Upper lobe of left lung (tissue), 6 donors: ENCODE data around the gene PCNP. TPM values are rescaled to one million over a fixed set of nuclear protein-coding genes. Genes with fewer than 3 reads are reported as not detected.
"Not testable (repeated sequence)": the region's sequence is repeated elsewhere in the genome, so short reads cannot be mapped to it uniquely, and the experiment has no call there.

Source experiments
- ATAC-seq, 2 donors: fragments of 200-7000 bp; cut with Tn5 transposase; one replicate each; pipeline ENCODE4 v1.9.1; 2022; ENCODE audit warnings: mild to moderate bottlenecking in 2 of 2, moderate library complexity in 2 of 2; ENCODE audit not compliant: low FRiP score in 2 of 2
- DNase-seq, 2 donors: peaks; one replicate each; pipeline ENCODE4 v3.0.0-alpha.2; 2019 to 2020
- H3K27ac ChIP-seq, 4 donors: fragments of 200-600 bp; sonication (generic); one replicate each; pipeline ENCODE4 v1.5.1; 2016 to 2019
- H3K27me3 ChIP-seq, 4 donors: fragments of 200-600 bp; sonication (generic); one replicate each; pipeline ENCODE4 v1.5.1; 2017 to 2019
- H3K36me3 ChIP-seq, 4 donors: fragments of 200-600 bp; sonication (generic); one replicate each; pipeline ENCODE4 v1.5.1; 2016 to 2019
- H3K4me1 ChIP-seq, 4 donors: fragments of 200-600 bp; sonication (generic); one replicate each; pipeline ENCODE4 v1.5.1; 2018 to 2019
- H3K4me3 ChIP-seq, 4 donors: fragments of 200-600 bp; sonication (generic); one replicate each; pipeline ENCODE4 v1.5.1; 2017 to 2019; ENCODE audit warnings: mild to moderate bottlenecking in 2 of 4, moderate library complexity in 1 of 4
- H3K9me3 ChIP-seq, 4 donors: fragments of 200-600 bp; sonication (generic); one replicate each; pipeline ENCODE4 v1.5.1; 2018 to 2019
- CTCF ChIP-seq, 6 experiments: fragments of 450-650 bp in 4 of 6; fragments of 200-600 bp in 2 of 6; sonication (generic) in 2 of 6; IDR thresholded peaks; one replicate each; pipeline ENCODE4 v1.5.1; 2016 to 2019; ENCODE audit warnings: antibody characterized with exemption in 6 of 6
- EP300 ChIP-seq, 4 donors: sonication (generic); formaldehyde crosslinking; IDR thresholded peaks; one replicate each; pipeline ENCODE4 v1.5.1; 2017; ENCODE audit warnings: antibody characterized with exemption in 4 of 4, control low read depth in 2 of 4
- POLR2A ChIP-seq, 4 donors: fragments of 450-650 bp; IDR thresholded peaks; one replicate each; pipeline ENCODE4 v1.5.1; 2016 to 2017; ENCODE audit warnings: antibody characterized with exemption in 4 of 4, mild to moderate bottlenecking in 2 of 4
- POLR2AphosphoS5 ChIP-seq, 2 donors: sonication (generic); formaldehyde crosslinking; IDR thresholded peaks; one replicate each; pipeline ENCODE4 v1.5.1; 2017; ENCODE audit warnings: antibody characterized with exemption in 2 of 2
- WGBS, 2 donors: methylation state at CpG; one replicate each; pipeline ENCODE4 v1.1.5; 2017 to 2018; 5-methylcytosine and 5-hydroxymethylcytosine counted together
- total RNA-seq, 6 donors: library from RNA; depleted of rRNA in 4 of 6; stranded (reverse); fragments of >200 nt in 4 of 6; gene quantifications; one replicate each; pipeline versions ENCODE4 v1.1.0 to v1.2.1, GENCODE V29; 2016 to 2021
- donor health status: DM: no; HTN: no; CAD: no; lungs with moderate emphysema.
- donor health status: DM: no; HTN: yes; CAD: no; lungs with severe emphysema.

PCNP gene
- total RNA-seq, 6 donors from 2014 or later = 52.2 to 160 (median 96.0) TPM

GRCh38 chr3:101623656-101624055, 49.7 kb downstream of the PCNP start:
- ATAC-seq (no peak), DNase-seq (no peak)
- H3K36me3 ChIP-seq = no peaks in the 10 kb centered on the region
- no peak for TF ChIP-seq POLR2AphosphoS5 (IDR thresholded peaks at IDR 0.05)
- TF ChIP-seq CTCF (IDR thresholded peaks at IDR 0.05) = no peak
- no peak for TF ChIP-seq EP300 (IDR thresholded peaks at IDR 0.05)
- TF ChIP-seq POLR2A (IDR thresholded peaks at IDR 0.05) = no peak
- no peak overlapping the region for H3K27ac ChIP-seq
- no peaks in the 10 kb centered on the region for H3K9me3 ChIP-seq
- H3K4me1 ChIP-seq = no peaks in the 10 kb centered on the region
- 100% methylated on average over 1 of the region's 1 CpG for WGBS, 2 donors
- no peaks in the 10 kb centered on the region for H3K27me3 ChIP-seq
- no peak overlapping the region for H3K4me3 ChIP-seq

- H3K27ac ChIP-seq = no peak overlapping the region
- ATAC-seq (no peak), DNase-seq (no peak)
- H3K9me3 ChIP-seq = no peaks in the 10 kb centered on the region
- TF ChIP-seq POLR2A (IDR thresholded peaks at IDR 0.05) (no peak), CTCF (IDR thresholded peaks at IDR 0.05) (no peak), POLR2AphosphoS5 (IDR thresholded peaks at IDR 0.05) (no peak), EP300 (IDR thresholded peaks at IDR 0.05) (no peak)
- WGBS, 2 donors = 87 to 100% methylated on average over 2 of the region's 2 CpGs
- no peak overlapping the region for H3K4me3 ChIP-seq
- no peaks in the 10 kb centered on the region for H3K27me3 ChIP-seq
- H3K4me1 ChIP-seq = no peaks in the 10 kb centered on the region
- no peaks in the 10 kb centered on the region for H3K36me3 ChIP-seq
These were observed 50.9 kb downstream of the PCNP start for GRCh38 chr3:101624857-101625256.

- WGBS, 2 donors = 95 to 100% methylated on average over 2 of the region's 2 CpGs
- Histone ChIP-seq H3K9me3 (no peaks in the 10 kb centered on the region), H3K4me3 (no peak overlapping the region), H3K27me3 (no peaks in the 10 kb centered on the region), H3K36me3 (no peaks in the 10 kb centered on the region), H3K27ac (no peak overlapping the region), H3K4me1 (no peaks in the 10 kb centered on the region)
- ATAC-seq = no peak
- TF ChIP-seq POLR2AphosphoS5 (IDR thresholded peaks at IDR 0.05) (no peak), POLR2A (IDR thresholded peaks at IDR 0.05) (no peak), EP300 (IDR thresholded peaks at IDR 0.05) (no peak), CTCF (IDR thresholded peaks at IDR 0.05) (no peak)
- DNase-seq = no peak
These were observed 51.9 kb downstream of the PCNP start for GRCh38 chr3:101625879-101626278.

- H3K9me3 ChIP-seq = no peaks in the 10 kb centered on the region
- TF ChIP-seq POLR2A (IDR thresholded peaks at IDR 0.05) = no peak
- no peak for TF ChIP-seq EP300 (IDR thresholded peaks at IDR 0.05)
- TF ChIP-seq POLR2AphosphoS5 (IDR thresholded peaks at IDR 0.05) = no peak
- no peak for TF ChIP-seq CTCF (IDR thresholded peaks at IDR 0.05)
- no peak overlapping the region for H3K27ac ChIP-seq
- H3K4me1 ChIP-seq = no peaks in the 10 kb centered on the region
- H3K27me3 ChIP-seq = no peaks in the 10 kb centered on the region
- ATAC-seq (no peak), DNase-seq (no peak)
- no peaks in the 10 kb centered on the region for H3K36me3 ChIP-seq
- no peak overlapping the region for H3K4me3 ChIP-seq
These were observed 55.2 kb downstream of the PCNP start for GRCh38 chr3:101629219-101629618.

- no peaks in the 10 kb centered on the region for H3K4me1 ChIP-seq
- no peaks in the 10 kb centered on the region for H3K9me3 ChIP-seq
- H3K36me3 ChIP-seq = no peaks in the 10 kb centered on the region
- no peak for DNase-seq
- TF ChIP-seq EP300 (IDR thresholded peaks at IDR 0.05) (no peak), CTCF (IDR thresholded peaks at IDR 0.05) (no peak), POLR2AphosphoS5 (IDR thresholded peaks at IDR 0.05) (no peak), POLR2A (IDR thresholded peaks at IDR 0.05) (no peak)
- H3K27me3 ChIP-seq = no peaks in the 10 kb centered on the region
- 88 to 96% methylated on average over 1 of the region's 1 CpG for WGBS, 2 donors
- H3K27ac ChIP-seq = no peak overlapping the region
- no peak for ATAC-seq
- H3K4me3 ChIP-seq = no peak overlapping the region
These were observed 57.3 kb downstream of the PCNP start for GRCh38 chr3:101631098-101631796.

- not testable (repeated sequence) for H3K27me3 ChIP-seq, H3K27ac ChIP-seq, ATAC-seq, H3K9me3 ChIP-seq, DNase-seq, H3K4me3 ChIP-seq, H3K36me3 ChIP-seq, H3K4me1 ChIP-seq
- 91 to 93% methylated on average over 8 of the region's 8 CpGs for WGBS, 2 donors
These were observed 58.0 kb downstream of the PCNP start for GRCh38 chr3:101631959-101632358.
